ENCODE results near the gene ODAD4. TPM values are rescaled to one million over a fixed set of nuclear protein-coding genes. Genes with fewer than 3 reads are reported as not detected.

The ODAD4 gene
- total and polyA plus RNA-seq, 2 of the 8 experiments (the other 6 are each of a cell fraction or from before 2014, with no cell fraction given): 0.48 to 1.3 TPM

- TF ChIP-seq SAP30 (IDR thresholded peaks at IDR 0.05; ENCODE audit: insufficient read depth, insufficient replicate concordance, low read length) (peak; percentile 66), CHD1 (IDR thresholded peaks at IDR 0.05; ENCODE audit: low read depth, low read length) (no peak), CTBP2 (IDR thresholded peaks at IDR 0.05; ENCODE audit: borderline replicate concordance, insufficient read depth, insufficient read length, low read length) (no peak), MAX (IDR thresholded peaks at IDR 0.05) (peak; percentile 83), SIN3A (conservative IDR thresholded peaks at IDR 0.05 in 1 of 2, IDR thresholded peaks at IDR 0.05 in 1 of 2; ENCODE audit: low read depth in 1 of 2, low read length in 2 of 2) (peak in 1 of 2 experiments; percentile 67; a peak in 2 of 4 replicates)
Measured at GRCh38 chr17:41919165-41919817, 11.1 kb upstream of the ODAD4 start (continued).

Measured in H1 (cell line).